ENCODE measurements around the gene CEP55.

DNA sequence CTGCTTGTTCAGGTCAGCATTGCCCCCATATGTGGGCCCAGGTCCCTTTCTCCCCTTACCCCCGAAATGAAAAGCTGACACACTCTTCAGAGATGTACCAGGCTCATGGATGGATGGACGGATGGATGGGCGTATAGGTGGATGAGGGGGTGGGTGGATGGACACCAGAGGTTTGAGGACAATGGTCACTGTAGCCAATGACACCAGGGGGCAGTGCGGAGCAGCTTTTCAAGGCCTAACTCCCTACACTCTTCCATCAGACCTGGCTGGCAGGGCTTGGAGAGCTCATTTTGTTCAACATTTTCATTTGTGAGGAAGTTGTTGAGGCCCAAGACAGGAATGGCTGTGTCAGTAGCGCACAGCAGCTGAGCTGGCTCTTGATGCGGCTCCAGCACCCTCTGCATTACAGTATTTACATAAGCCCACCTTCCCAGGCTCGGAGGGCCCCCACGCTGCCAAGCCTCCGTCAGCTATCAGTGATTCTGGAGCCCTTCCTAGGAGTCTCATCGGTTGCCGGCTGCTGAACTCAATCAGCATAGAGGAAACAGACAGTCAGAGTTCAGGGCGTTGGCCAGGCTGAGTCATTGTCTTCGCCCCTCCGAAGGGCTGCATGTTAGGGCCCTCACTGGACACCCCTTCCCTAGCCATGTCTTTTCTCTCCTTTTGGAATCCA is 58.5 kb downstream of the CEP55 start:
- TF ChIP-seq, protein P1, sequence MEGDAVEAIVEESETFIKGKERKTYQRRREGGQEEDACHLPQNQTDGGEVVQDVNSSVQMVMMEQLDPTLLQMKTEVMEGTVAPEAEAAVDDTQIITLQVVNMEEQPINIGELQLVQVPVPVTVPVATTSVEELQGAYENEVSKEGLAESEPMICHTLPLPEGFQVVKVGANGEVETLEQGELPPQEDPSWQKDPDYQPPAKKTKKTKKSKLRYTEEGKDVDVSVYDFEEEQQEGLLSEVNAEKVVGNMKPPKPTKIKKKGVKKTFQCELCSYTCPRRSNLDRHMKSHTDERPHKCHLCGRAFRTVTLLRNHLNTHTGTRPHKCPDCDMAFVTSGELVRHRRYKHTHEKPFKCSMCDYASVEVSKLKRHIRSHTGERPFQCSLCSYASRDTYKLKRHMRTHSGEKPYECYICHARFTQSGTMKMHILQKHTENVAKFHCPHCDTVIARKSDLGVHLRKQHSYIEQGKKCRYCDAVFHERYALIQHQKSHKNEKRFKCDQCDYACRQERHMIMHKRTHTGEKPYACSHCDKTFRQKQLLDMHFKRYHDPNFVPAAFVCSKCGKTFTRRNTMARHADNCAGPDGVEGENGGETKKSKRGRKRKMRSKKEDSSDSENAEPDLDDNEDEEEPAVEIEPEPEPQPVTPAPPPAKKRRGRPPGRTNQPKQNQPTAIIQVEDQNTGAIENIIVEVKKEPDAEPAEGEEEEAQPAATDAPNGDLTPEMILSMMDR (conservative IDR thresholded peaks at IDR 0.05 in 1 of 2, IDR thresholded peaks at IDR 0.05 in 1 of 2; ENCODE audit: low read depth in 1 of 2, low read length in 2 of 2), result peak; percentile 46 to 79
- no peak for TF ChIP-seq EZH2 (IDR thresholded peaks at IDR 0.05; ENCODE audit: low read length, missing control alignments)
